Endothelial cell of umbilical vein (primary cell): ENCODE results near the gene PPM1L. TPM values are rescaled to one million over a fixed set of nuclear protein-coding genes. Genes with fewer than 3 reads are reported as not detected.
A peak's percentile ranks its signal among the peaks of the same experiment; 100 is the strongest.

Experiments
- BruUV-seq: library from RNA; stranded (reverse); fragments of 400-500 nt; replicated peaks from 2 replicates; lab custom pipeline; 2021; lab: Mats Ljungman, UMichigan
- CTCF ChIA-PET: fragments of 300-600, 350-600 bp; sonication (Branson Sonifier 250); formaldehyde crosslinking; loops from one replicate; lab custom pipeline; 2021; ENCODE audit warnings: antibody characterized with exemption, inconsistent platforms; lab: Charles Lee
- POLR2A ChIA-PET: fragments of 300-600, 350-600 bp; sonication (Branson Sonifier 250); formaldehyde crosslinking; loops from one replicate; lab custom pipeline; 2021; ENCODE audit warnings: antibody characterized with exemption, inconsistent platforms; lab: Charles Lee
- DNase-seq: peaks from one replicate; pipeline ENCODE4 v3.0.0-alpha.2; 2011; ENCODE audit warnings: low read depth, low spot score
- FAIRE-seq: peaks from 2 replicates; lab custom pipeline; 2011; peaks lifted over from hg19 to GRCh38; lab: Jason Lieb, UNC
- H2AFZ ChIP-seq: 2 replicates; pipeline ENCODE4 v1.6.0; 2012; ENCODE audit warnings: low read depth, low read length, control low read depth, inconsistent platforms
- H3K27ac ChIP-seq: 2 replicates; pipeline ENCODE4 v1.5.1; 2011; ENCODE audit warnings: low read depth, mild to moderate bottlenecking, control low read depth, low read length, moderate library complexity; ENCODE audit not compliant: insufficient read depth
- H3K27me3 ChIP-seq, 2 experiments: 2 replicates each; pipeline versions ENCODE4 v1.6.0 to v1.6.1; 2011; ENCODE audit warnings: low read length in 2 of 2, mixed read lengths in 1 of 2; ENCODE audit not compliant: control insufficient read depth in 2 of 2, insufficient read depth in 2 of 2
- H3K36me3 ChIP-seq, 2 experiments: 2 replicates in 1 of 2; 3 replicates in 1 of 2; pipeline ENCODE4 v1.5.1; 2011; ENCODE audit warnings: low read length in 2 of 2, mild to moderate bottlenecking in 1 of 2, moderate library complexity in 1 of 2; ENCODE audit not compliant: control insufficient read depth in 2 of 2, insufficient read depth in 2 of 2; ENCODE audit errors: extremely low read depth in 1 of 2
- H3K4me1 ChIP-seq: 3 replicates; pipeline ENCODE4 v1.5.1; 2011; ENCODE audit warnings: mild to moderate bottlenecking, low read length; ENCODE audit not compliant: control insufficient read depth, insufficient read depth; ENCODE audit errors: extremely low read depth
- H3K4me2 ChIP-seq: 2 replicates; pipeline ENCODE4 v1.6.1; 2011; ENCODE audit warnings: low read length, control low read depth, mixed read lengths; ENCODE audit not compliant: insufficient read depth
- H3K4me3 ChIP-seq, 3 experiments: fragments of 200-600 bp in 1 of 3; sonication (generic), shearing (Covaris generic) in 1 of 3; replicated peaks in 1 of 3; 2 replicates each; pipeline ENCODE4 v1.5.1; 2011 to 2016; ENCODE audit warnings: control low read depth in 3 of 3, low read length in 3 of 3, mild to moderate bottlenecking in 2 of 3, inconsistent platforms in 1 of 3, low read depth in 1 of 3, moderate library complexity in 1 of 3; ENCODE audit not compliant: insufficient read depth in 1 of 3
- H3K79me2 ChIP-seq: 2 replicates; pipeline ENCODE4 v1.6.0; 2012; ENCODE audit warnings: low read length, inconsistent platforms; ENCODE audit not compliant: control insufficient read depth, insufficient read depth
- H3K9ac ChIP-seq: replicated peaks from 2 replicates; pipeline ENCODE3; 2011; ENCODE audit warnings: low read length, control low read depth; ENCODE audit not compliant: insufficient read depth; ENCODE audit errors: extremely low read depth
- H3K9me1 ChIP-seq: replicated peaks from 3 replicates; pipeline ENCODE4 v1.6.0; 2011; ENCODE audit warnings: mild to moderate bottlenecking, low read length; ENCODE audit not compliant: control insufficient read depth, insufficient read depth; ENCODE audit errors: extremely low read depth
- H3K9me3 ChIP-seq: replicated peaks from 2 replicates; pipeline ENCODE4 v1.5.1; 2012; ENCODE audit warnings: low read length, inconsistent platforms; ENCODE audit not compliant: control insufficient read depth, insufficient read depth
- H4K20me1 ChIP-seq: replicated peaks from 2 replicates; pipeline ENCODE3; 2011; ENCODE audit warnings: mild to moderate bottlenecking, low read length; ENCODE audit not compliant: control insufficient read depth, insufficient read depth; ENCODE audit errors: extremely low read depth
- CTCF ChIP-seq, 2 donors: IDR thresholded peaks; 1 replicate in 1 of 2; 2 replicates in 1 of 2; pipeline ENCODE4 v1.5.1; 2011; ENCODE audit warnings: low read length in 2 of 2, mild to moderate bottlenecking in 2 of 2, moderate library complexity in 2 of 2, control low read depth in 1 of 2, inconsistent platforms in 1 of 2, low read depth in 1 of 2; ENCODE audit not compliant: insufficient read depth in 1 of 2; ENCODE audit errors: extremely low read depth in 1 of 2
- EZH2 ChIP-seq: IDR thresholded peaks from 2 replicates; pipeline ENCODE4 v1.6.1; 2012; ENCODE audit warnings: borderline replicate concordance, low read depth, mild to moderate bottlenecking, moderate library complexity, low read length, inconsistent platforms; ENCODE audit not compliant: severe bottlenecking
- MAX ChIP-seq: IDR thresholded peaks from 2 replicates; pipeline ENCODE4 v1.6.1; 2011; ENCODE audit not compliant: insufficient read depth, insufficient read length
- POLR2AphosphoS5 ChIP-seq: IDR thresholded peaks from 2 replicates; pipeline ENCODE4 v1.6.1; 2012; ENCODE audit warnings: low read depth, mild to moderate bottlenecking, control low read depth, low read length, moderate library complexity; ENCODE audit not compliant: insufficient read depth
- dilution Hi-C: fragments of 300-500 bp; cut with MboI; formaldehyde crosslinking; loops from one replicate; pipeline ENCODE4 v1.15.0; 2019; ENCODE audit warnings: low sequenced_read_pairs; ENCODE audit not compliant: extremely low pct_ligation_motif_present
- intact Hi-C: fragments of 100-400 bp; cut with micrococcal nuclease; formaldehyde crosslinking; loops from one replicate; pipeline ENCODE4 v1.10.0; 2022
- polyA plus RNA-seq, 4 experiments: library from polyadenylated mRNA; depleted of rRNA in 3 of 4; stranded (reverse) in 3 of 4; unstranded in 1 of 4; fragments of >200 nt; gene quantifications; 2 replicates each; pipeline versions ENCODE4 v1.2.1 to v1.2.3, GENCODE V29; 2011 to 2012; ENCODE audit warnings: missing spikeins in 1 of 4
- total RNA-seq: library from RNA; stranded (reverse); gene quantifications from 2 replicates; pipeline ENCODE4 v1.2.3, GENCODE V29; 2021

The PPM1L gene
- total and polyA plus RNA-seq, 2 donors (not counting 3 experiments of a cell fraction or from before 2014, with no cell fraction given) = 0.63 to 2.9 TPM

GRCh38 chr3:161104561-161105551, 348.8 kb downstream of the PPM1L start, which contains the start of gene B3GALNT1:
Gene B3GALNT1, minus strand, starts transcription at chr3:161105349. Its CDS starts 18,595 bp downstream, at chr3:161086754.
- peaks cover 3% of the 10 kb centered on the region for H3K4me1 ChIP-seq
- no TSS peak for BruUV-seq
- peak within 1 kb of the TSS; percentile 27 to 84 (median 52) for H3K4me3 ChIP-seq
- peak within 1 kb of the TSS; percentile 26 for H3K27ac ChIP-seq
- TF ChIP-seq POLR2AphosphoS5 (peak; percentile 44), MAX (no peak), EZH2 (no peak), CTCF (IDR thresholded peaks at IDR 0.05; ENCODE audit: extremely low read depth in 1 of 2, insufficient read depth in 1 of 2, low read depth in 1 of 2, low read length in 2 of 2) (peak in 1 of 2 donors; percentile 0)
- dilution Hi-C loops = no loop called here
- POLR2A ChIA-PET = interaction anchor here (0.5 kb wide), 1 partner anchor 536 kb away, joined by 6 read pairs; no protein-coding TSS in a partner anchor
- H3K4me2 ChIP-seq = peak within 1 kb of the TSS; percentile 65
- peak within 1 kb of the TSS; percentile 67 for H3K9ac ChIP-seq
- no peaks in the 10 kb centered on the region for H3K27me3 ChIP-seq
- H3K9me3 ChIP-seq = no peaks in the 10 kb centered on the region
- intact Hi-C loops = loop anchor here (1.0 to 5.0 kb wide), 5 partner anchors 34 to 153 kb away; partner anchors contain the start of gene NMD3
- peak within 1 kb of the TSS; percentile 79 for H2AFZ ChIP-seq
- CTCF ChIA-PET = interaction anchor here (0.6 to 2.9 kb wide), 6 partner anchors 8 to 163 kb away, joined by 3 to 11 read pairs (median 3); no protein-coding TSS in a partner anchor
- FAIRE-seq (peak; percentile 62), DNase-seq (peak; percentile 69)
- H4K20me1 ChIP-seq = no peaks in the 10 kb centered on the region
- no peaks in the 10 kb centered on the region for H3K9me1 ChIP-seq
- H3K36me3 ChIP-seq = peaks cover 0 to 4% of the 10 kb centered on the region in 2 experiments
- no peaks in the 10 kb centered on the region for H3K79me2 ChIP-seq
